Kidney glomerular epithelial cell (primary cell): ENCODE measurements around the gene MACROD2.

Source experiments
- DNase-seq: peaks from one replicate; lab custom pipeline; 2025; lab: John Stamatoyannopoulos, UW

The MACROD2 gene

GRCh38 chr20:15814911-15815310 lies 1819.6 kb downstream of the MACROD2 start:
- DNase-seq, result peak; percentile 23

GRCh38 chr20:15817351-15817750 lies 1822.0 kb downstream of the MACROD2 start:
- no peak for DNase-seq

GRCh38 chr20:15818651-15819071 lies 1823.3 kb downstream of the MACROD2 start:
- peak; percentile 15 for DNase-seq

GRCh38 chr20:15823718-15824117 lies 1828.4 kb downstream of the MACROD2 start:
- no peak for DNase-seq

- no peak for DNase-seq
Measured at GRCh38 chr20:15827628-15828027, 1832.3 kb downstream of the MACROD2 start.

- no peak for DNase-seq
Measured at GRCh38 chr20:15831201-15831600, 1835.9 kb downstream of the MACROD2 start.

- DNase-seq, result no peak
Measured at GRCh38 chr20:15832512-15832911, 1837.2 kb downstream of the MACROD2 start.

GRCh38 chr20:15834857-15835256 lies 1839.5 kb downstream of the MACROD2 start:
- no peak for DNase-seq

- no peak for DNase-seq
Measured at GRCh38 chr20:15835811-15836210, 1840.5 kb downstream of the MACROD2 start.

GRCh38 chr20:15836634-15837033 lies 1841.3 kb downstream of the MACROD2 start:
- DNase-seq, result no peak

GRCh38 chr20:15837563-15837962 lies 1842.2 kb downstream of the MACROD2 start:
- DNase-seq, result no peak

GRCh38 chr20:15838466-15838865 lies 1843.2 kb downstream of the MACROD2 start:
- DNase-seq, result no peak

- DNase-seq, result no peak
Measured at GRCh38 chr20:15840636-15841301, 1845.5 kb downstream of the MACROD2 start.

GRCh38 chr20:15842872-15843271 lies 1847.6 kb downstream of the MACROD2 start:
- no peak for DNase-seq

- no peak for DNase-seq
Measured at GRCh38 chr20:15843777-15844176, 1848.5 kb downstream of the MACROD2 start.

GRCh38 chr20:15847196-15847784 lies 1852.0 kb downstream of the MACROD2 start:
- no peak for DNase-seq

- no peak for DNase-seq
Measured at GRCh38 chr20:15848126-15848525, 1852.8 kb downstream of the MACROD2 start.

- no peak for DNase-seq
Measured at GRCh38 chr20:15848995-15849610, 1853.8 kb downstream of the MACROD2 start.

- no peak for DNase-seq
Measured at GRCh38 chr20:15851576-15852215, 1856.4 kb downstream of the MACROD2 start.

- DNase-seq, result no peak
Measured at GRCh38 chr20:15854911-15855310, 1859.6 kb downstream of the MACROD2 start.

GRCh38 chr20:15857173-15857784 lies 1862.0 kb downstream of the MACROD2 start:
- DNase-seq, result no peak

- DNase-seq, result no peak
Measured at GRCh38 chr20:15859061-15859460, 1863.7 kb downstream of the MACROD2 start.

- no peak for DNase-seq
Measured at GRCh38 chr20:15860850-15861249, 1865.5 kb downstream of the MACROD2 start.
